ENCODE measurements around the gene AMOTL2.

Gene AMOTL2

GRCh38 chr3:134378818-134379217, 4.6 kb upstream of the AMOTL2 start:
- DNase-seq (ENCODE audit: low read depth): no peak

GRCh38 chr3:134378384-134378783, 4.1 kb upstream of the AMOTL2 start:
- DNase-seq (ENCODE audit: low read depth): no peak

GRCh38 chr3:134377896-134378295, 3.6 kb upstream of the AMOTL2 start:
- DNase-seq (ENCODE audit: low read depth): no peak

GRCh38 chr3:134376786-134377426, 2.7 kb upstream of the AMOTL2 start:
- no peak for DNase-seq (ENCODE audit: low read depth)

- no peak for DNase-seq (ENCODE audit: low read depth)
Measured at GRCh38 chr3:134376385-134376765, 2.1 kb upstream of the AMOTL2 start.

GRCh38 chr3:134375582-134376384, 1.5 kb upstream of the AMOTL2 start:
- no peak for DNase-seq (ENCODE audit: low read depth)

GRCh38 chr3:134374791-134375581, 739 bp upstream of the AMOTL2 start:
- DNase-seq (ENCODE audit: low read depth): no peak

GRCh38 chr3:134373271-134374104, 759 bp downstream of the AMOTL2 start:
- no peak for DNase-seq (ENCODE audit: low read depth)

GRCh38 chr3:134372396-134373270, 1.6 kb downstream of the AMOTL2 start:
- DNase-seq (ENCODE audit: low read depth): no peak

- DNase-seq (ENCODE audit: low read depth): no peak
Measured at GRCh38 chr3:134371542-134372324, 2.5 kb downstream of the AMOTL2 start.

GRCh38 chr3:134370611-134371531, 3.4 kb downstream of the AMOTL2 start:
- DNase-seq (ENCODE audit: low read depth): no peak

GRCh38 chr3:134369861-134370596, 4.2 kb downstream of the AMOTL2 start:
- no peak for DNase-seq (ENCODE audit: low read depth)

GRCh38 chr3:134369231-134369741, 5.0 kb downstream of the AMOTL2 start:
- no peak for DNase-seq (ENCODE audit: low read depth)

- no peak for DNase-seq (ENCODE audit: low read depth)
Measured at GRCh38 chr3:134368751-134369105, 5.5 kb downstream of the AMOTL2 start.

- no peak for DNase-seq (ENCODE audit: low read depth)
Measured at GRCh38 chr3:134367869-134368750, 6.1 kb downstream of the AMOTL2 start.

- DNase-seq (ENCODE audit: low read depth): no peak
Measured at GRCh38 chr3:134366928-134367811, 7.1 kb downstream of the AMOTL2 start.
